HG02981 (cell line): ENCODE measurements around the gene ATP2B2.
"Not testable (repeated sequence)": the region's sequence is repeated elsewhere in the genome, so short reads cannot be mapped to it uniquely, and the experiment has no call there.

Experiments used
- ATAC-seq: cut with Tn5 transposase; IDR thresholded peaks from one replicate; pipeline ENCODE4 v1.9.1; 2021; ENCODE audit warnings: mild to moderate bottlenecking, moderate library complexity; ENCODE audit not compliant: unreplicated experiment

The ATP2B2 gene

DNA sequence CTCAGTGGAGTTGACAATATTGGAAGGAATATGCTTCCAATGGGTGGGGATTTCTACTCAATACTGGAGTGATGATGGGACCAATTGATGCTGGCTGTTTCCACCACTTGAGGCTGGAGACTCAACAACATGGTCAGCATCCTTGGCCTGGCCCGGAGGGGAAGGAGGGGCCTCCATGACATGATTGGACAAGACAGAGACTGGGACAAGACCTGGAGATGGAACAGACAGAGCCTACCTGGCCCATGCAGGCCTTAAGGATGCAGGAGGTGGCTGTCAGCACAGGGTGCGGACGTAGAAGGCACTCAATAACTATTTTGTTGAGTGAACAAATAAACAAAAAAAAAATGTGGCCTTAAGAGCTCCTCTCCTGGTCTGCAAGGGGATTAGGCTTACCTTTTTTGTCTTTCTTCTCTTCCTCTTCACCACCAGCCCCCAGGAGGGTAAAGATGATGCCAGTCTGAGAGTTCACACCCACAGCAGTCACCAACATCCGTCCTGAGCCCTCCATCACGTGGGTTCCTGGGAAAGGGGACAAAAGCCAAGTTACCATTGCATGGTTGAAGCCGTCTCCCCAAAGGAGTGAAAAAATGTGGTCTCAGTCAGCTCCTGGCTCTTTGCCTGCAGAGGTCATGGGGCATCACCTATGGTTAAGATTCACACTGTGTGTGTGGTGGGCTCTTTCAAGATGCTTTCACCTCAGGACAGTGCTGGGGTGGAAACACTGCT, 117.3 kb downstream of the ATP2B2 start:
- no peak for ATAC-seq

DNA sequence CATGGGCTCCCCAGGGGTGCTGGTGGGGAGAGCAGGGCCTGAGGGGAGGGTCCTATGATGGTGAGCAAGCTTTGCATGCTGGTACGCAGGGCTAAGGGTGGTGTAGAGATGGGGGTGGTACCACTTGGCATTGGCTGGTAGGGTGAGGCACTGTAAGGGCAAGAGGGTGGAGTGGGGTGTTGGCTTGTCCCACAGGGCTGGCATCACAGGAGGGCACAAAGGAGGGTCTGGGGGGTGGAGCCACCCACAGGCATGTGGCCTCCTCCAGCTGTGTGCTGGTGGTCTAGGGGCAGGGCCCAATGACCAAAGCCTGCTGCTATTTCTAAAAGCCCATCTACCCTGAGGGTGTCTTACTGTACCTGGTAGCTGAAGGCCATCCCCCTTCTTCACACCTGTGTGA, 119.3 kb downstream of the ATP2B2 start:
- no peak for ATAC-seq

DNA sequence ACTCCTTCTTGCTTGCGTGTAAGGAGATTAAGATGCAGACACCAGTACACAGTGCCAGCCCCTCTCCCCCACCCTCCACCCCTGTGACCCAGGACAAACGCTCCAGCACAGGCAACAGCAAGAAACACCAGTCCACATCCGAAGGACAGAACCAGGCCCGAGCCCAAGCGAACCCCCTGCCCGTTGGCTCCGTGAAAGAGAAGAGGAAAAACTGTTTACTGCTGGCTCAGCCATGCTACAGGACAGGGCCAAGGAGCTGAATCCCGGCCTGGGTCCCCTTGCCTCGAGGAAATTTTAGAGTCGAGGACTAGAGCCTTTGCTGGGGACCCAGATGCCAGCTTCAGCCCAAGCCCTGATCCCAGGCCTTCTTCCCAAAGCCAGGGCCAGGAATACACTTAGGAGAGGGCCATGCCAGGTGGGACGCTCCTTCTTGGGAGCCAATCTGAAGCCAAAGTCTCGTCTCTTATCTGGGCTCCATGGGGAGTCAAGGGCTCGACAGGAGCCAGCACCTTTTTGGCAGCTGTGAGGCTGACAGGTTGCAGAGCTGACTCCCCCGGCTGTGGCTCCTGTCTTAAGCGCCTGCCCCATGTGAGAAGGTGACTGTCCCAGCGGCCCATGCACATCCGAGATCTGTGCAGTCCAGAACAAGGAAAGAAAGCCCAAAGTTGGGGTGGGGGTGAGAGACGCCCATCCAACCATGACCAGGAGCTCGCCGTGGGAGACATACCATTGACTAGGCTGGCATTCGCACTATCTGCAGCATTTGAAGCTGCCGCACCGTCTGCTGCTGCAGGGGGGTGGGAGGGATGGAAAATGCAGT, 120.6 kb downstream of the ATP2B2 start:
- ATAC-seq = no peak

DNA sequence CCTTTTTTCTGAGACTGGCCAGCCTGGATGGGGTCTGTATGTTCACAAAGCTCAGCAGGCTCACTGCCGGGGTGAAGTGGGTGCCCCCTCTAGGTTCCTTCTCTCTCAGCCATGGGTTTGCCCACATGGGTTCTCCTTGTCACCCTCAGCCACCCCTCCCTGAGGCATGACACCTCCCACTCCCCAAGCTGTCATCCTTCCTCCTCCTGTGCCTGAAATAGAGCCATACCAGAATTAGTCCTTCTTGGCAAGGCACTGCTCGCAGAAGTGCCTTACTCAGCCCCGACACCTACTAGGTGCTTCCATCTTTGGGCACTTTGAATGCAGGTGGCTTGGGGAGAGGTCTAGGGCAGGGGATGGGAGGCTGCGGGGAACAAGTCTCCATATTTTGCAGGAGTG, 121.5 kb downstream of the ATP2B2 start:
- ATAC-seq = no peak

DNA sequence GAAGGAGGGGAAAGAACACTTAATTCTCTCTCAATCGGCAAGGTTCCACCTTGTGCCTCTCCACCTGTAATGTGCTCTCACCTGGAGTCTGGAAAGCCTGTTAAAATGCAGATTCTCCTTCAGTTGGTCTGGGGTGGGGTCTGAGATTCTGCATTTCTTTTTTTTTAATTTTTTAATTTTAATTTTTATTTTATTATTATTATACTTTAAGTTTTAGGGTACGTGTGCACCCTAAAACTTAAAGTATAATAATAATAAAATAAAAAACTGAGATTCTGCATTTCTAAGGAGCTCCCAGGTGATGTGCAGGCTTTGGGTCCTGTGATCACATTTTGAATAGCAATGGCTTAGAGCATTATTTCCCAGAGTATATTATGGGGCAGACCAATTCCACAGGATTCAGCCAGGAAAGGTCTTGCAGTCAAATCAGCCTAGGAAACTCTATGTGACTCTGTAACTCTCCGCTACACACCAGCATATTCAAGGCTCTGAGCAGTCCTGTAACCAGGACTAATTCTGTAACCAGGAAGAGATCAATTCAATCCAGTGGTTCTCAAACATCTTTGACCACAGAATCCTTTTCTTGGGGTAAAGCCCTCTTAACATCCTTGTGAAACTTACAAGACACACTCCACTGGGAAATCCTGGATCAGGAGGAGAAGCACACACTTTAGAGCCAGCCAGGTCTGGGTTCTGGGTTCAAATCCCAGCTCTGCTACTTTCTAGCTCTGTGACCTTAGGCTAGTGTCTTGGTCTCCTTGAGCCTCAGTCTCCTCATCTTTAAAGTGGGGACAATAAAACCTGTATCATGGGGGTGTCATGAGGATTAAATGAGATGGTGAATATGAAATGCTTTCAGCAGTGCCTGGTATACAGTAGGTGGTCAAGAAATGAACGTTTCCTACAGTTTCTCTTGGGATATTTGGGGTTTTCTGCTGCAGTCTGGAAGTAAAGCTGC, 122.2 kb downstream of the ATP2B2 start:
- ATAC-seq = no peak

DNA sequence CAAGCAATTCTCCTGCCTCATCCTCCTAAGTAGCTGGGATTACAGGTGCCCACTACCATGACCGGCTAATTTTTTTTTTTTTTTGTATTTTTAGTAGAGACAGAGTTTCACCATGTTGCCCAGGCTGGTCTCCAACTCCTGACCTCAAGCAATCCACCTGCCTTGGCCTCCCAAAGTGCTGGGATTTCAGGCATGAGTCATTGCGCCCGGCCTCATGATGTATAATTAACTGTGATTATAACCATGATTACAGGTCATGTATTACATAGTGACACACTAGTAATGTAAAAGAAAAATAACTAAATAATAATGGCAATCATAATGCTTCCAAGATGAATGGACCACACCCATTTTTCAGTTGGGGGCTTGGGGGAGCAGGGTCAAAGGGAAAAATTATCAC, 122.9 kb downstream of the ATP2B2 start:
- ATAC-seq = not testable (repeated sequence)

DNA sequence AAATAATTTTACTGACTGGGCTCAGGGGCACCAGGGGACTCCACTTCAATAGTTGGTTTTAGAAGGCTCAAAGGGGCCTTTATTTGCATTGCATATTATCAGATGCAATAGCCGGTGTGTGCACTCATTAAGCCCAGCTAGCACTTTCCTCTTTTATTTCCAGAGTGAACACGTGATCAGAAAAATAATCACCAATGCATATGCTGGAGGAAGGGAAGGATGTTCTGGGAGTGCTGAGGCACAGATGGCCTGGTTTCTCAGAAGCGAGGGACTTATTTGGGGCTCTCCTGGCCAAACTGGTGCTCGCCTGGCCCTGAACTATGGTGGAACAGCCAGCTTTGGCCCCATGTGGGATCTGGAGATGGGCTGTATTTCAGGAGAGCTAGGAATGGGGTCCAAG, 124.0 kb downstream of the ATP2B2 start:
- ATAC-seq = no peak

DNA sequence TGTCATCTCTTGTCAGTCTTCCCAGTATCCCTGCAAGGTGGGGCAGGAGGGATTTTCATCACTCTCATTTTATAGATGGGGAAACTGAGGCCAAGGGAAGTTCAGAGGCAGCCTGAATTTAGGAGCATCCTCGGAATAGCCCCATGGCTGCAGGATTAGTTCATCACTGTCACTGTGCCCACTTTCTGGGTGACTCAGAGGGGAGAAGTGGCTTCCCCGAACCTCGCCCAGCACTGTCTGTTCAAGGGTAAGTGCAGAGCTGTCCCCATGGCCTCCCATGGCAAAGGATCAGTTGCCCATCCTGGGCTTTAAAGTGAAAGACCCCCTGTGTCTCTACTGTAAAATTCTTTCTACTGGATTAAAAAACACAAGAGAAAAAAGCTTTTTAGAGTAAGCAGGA, 124.5 kb downstream of the ATP2B2 start:
- no peak for ATAC-seq

DNA sequence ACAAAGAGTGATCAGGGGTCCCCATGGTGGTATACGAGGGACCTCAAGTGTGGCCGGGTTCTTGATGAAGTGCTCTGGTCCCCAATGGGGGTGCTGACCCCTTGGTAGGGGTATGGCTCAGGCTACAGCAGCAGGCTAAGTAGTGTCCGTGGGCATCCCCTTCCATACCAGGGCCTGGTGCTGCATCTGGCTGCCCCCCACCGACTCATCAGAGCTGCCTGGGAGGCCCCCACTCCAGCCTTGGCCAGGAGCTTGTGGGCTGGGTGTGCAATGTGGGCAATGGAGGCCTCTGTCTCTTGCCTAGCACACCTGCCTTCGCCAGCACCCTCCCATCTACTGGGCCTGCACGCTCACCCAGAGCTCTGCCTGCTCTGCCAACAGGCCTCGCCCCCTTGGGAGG, 125.4 kb downstream of the ATP2B2 start:
- ATAC-seq = no peak

DNA sequence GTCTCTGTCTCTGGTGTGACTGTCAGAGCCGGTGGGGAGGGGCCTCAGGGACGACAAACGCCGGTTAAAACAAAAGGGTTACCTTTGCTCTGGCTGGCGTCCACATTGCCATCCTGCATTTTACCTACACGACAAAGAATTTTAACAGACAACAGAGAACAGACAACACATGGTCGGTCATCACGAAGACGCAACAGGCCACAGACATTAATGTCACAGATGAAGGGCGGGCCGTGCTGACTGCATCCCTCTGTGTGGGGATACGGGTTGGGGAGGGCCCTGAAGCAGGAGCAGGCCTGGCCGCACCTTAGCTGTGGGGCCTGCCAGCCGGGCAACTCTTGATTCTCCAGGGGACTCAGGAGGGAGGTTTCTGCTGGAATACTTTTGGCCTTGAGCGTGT, 126.2 kb downstream of the ATP2B2 start:
- ATAC-seq = no peak

DNA sequence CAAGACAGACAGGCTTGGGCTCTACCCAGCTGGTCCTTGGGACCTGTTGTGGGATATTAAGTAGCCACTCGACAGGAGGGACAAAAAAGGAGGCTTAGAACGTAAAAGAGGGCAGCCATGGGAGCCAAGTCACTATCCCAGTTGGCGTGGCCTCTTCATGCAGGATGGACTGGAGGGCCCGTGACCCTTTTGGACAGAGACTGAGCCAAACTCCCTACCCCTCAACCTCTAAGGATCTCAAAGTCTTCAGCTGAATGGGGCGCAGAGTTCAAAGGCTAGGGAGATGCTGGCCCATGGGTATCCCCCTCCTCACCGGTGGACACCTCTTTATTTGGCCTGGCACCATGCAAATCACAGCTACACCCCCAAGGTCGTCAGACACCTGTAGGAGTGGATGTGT, 126.6 kb downstream of the ATP2B2 start:
- no peak for ATAC-seq

DNA sequence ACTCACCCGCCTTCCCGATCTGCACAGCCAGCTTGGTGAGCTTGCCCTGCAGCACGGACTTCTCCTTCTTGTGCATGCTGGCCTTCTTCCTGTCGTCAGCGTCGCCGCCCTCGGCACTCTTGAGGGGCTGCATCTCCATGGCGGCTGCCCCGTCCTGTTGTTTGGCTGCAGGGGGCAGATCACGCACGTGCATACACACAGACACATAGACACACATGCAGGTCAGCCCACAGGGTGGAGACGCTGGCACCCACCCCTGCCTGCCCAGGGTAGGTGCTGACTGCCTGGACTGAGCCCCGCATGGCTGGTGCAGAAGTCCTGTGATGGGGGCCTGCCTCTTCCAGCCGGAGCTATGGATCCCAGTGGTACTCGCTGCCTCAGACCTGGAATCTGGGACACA, 127.1 kb downstream of the ATP2B2 start:
- ATAC-seq = no peak

DNA sequence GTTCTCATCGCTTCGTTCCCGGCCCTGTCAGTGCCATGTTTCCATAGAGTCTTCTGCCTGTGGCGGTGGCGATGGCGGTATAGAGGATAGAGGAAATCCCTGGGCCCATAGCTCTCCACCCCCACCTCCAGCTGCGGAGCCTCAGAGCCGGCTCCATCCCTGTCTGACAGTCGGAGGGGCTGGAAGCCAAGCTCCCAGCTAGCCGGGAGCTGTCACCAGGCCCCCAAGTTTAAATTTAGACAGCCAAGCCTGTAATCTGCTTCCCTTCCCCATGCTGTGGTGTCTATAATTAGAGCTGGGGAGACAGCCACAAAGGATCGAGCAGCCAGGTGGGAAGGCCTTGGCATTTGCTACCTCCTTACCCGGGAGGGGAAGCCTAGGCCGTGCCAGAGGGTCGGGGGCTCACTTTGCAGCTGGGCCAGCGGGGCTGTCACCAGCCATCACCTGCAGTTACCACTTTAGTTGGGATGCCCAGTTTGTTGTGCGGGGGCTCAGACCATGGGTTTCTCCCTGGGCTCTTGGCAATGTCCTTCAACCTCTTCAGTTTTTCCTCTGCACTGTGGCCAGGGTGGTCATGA, 128.1 kb downstream of the ATP2B2 start:
- no peak for ATAC-seq

DNA sequence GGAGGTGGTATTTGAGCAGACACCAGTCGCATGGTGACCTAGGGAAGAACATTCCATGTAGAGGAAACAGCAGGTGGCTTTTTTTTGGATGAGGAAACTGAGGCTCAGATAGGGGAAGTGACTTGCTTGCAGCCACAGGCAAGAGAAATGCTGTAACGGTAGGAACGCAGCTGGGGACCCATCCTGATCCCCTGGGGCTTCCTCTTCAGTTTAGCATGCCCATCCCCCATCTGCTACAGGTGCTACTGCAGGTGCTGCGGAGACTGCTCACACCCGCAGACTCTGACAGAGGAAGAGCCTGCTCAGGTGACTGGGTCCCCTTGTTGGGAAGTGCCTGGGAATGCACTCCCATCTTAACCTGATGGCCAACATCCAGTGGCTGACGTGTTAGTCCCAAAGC, 129.0 kb downstream of the ATP2B2 start:
- no peak for ATAC-seq

DNA sequence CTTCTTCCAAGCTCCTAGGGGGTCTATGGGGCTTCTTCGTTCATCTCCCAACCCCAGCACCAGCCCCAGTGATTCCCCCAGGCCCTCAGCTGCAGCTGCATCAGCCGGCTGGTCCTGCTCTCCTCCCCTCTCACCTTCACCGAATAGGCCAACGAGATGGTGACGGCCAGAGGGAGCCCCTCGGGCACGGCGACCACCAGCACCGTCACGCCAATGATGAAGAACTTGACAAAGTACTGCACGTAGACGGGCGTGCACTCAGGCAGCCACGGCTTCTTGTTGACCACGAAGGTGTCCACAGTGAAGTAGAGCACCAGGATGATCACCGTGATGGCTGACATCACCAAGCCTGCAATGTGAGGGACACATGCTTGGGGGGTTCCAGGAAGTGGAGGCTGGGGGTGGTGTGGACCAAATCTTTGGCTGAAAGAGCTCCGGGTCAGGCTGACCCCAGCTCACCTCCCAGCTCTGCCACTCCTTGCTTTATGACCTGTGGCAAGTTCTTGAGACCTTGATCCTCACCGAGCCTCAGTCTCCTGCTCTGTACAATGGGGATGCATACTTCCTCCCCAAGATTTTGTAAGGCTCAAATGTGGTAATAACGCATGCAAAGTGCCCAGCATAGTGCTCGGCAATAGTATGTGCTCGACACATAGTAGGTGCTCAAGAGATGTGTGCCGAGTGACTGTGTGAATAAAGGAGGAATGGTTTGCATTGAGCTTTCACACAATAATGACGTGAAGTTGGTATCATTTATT, 129.9 kb downstream of the ATP2B2 start:
- ATAC-seq = no peak

DNA sequence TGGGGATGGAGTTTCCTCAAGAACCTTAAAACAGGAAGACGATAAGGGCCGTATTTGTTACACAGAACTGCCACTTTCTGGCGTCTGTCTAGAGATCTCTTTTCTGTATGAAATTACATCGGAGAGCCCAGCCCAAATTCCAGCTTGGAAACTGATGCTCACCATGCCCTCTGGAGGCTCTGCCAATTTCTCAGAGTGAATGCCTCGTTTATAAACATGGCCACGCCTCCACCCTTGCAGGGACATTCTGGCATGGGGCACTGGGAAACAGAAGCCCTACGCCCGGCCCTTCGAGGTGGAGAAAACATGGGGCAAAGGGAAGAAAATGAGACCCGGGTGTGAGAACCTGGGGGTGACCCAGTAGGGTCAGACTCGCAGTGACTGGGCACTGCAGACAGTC, 131.1 kb downstream of the ATP2B2 start:
- no peak for ATAC-seq

DNA sequence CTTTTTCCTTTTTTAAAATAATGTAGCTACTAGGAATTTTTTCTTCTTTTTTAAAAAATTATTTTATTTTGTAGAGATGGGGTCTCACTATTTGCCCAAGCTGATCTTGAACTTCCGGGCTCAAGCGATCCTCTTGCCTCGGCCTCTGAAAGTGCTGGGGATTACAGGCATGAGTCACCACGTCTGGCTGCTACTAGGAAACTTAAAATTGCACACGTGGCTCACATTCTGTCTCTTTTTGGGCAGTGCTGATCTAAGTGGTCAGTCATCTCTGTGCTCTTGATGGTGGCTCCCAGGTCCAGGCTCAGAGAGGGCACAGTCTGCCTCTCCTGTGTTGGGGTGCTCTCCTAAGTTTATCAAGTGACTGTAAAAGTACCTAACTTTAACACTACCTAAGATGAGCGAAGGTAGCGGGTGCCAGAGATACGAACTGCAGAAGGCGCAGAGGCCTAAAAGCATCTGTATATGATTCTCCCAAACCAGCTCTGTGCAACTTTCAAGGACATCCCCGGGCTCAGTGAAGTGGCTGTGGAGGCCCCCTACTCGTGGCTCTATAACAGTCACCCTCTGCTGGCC, 131.6 kb downstream of the ATP2B2 start:
- ATAC-seq = no peak

DNA sequence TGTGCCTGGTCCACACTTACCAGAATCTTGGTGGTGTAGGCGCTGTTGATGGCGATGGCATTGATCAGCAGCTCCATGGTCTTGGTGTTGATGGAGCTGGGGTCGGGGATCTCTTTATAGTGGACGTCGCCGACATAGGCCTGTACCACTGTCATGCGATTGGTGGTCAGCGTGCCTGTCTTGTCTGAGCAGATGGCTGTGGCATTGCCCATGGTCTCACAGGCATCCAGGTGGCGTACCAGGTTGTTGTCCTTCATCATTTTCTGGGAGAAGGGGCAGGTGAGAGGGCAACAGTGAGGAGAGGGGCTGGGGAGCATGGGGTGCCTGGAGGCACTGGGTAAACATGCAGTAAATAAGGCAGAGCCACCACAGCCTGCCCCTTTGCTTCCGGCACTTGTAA, 133.6 kb downstream of the ATP2B2 start:
- no peak for ATAC-seq

DNA sequence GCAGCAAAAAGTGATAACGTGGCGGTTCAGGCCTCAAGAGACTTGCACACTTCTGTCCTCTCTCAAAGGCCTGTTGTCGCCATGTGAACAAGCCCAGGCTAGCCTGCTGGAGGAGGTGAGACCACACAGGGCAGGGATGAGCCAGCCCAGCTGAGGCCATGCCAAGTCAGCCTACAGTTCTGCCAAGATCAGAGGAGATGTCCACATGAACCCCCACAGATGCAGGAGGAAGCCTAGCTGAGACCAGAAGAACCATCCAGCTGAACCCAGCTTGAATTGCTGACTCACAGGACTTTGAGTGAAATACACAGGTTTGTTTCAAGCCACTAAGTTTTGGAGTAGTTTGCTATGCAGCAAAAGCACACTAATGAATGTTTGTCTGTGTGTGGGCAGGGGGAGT, 134.2 kb downstream of the ATP2B2 start:
- ATAC-seq = no peak

DNA sequence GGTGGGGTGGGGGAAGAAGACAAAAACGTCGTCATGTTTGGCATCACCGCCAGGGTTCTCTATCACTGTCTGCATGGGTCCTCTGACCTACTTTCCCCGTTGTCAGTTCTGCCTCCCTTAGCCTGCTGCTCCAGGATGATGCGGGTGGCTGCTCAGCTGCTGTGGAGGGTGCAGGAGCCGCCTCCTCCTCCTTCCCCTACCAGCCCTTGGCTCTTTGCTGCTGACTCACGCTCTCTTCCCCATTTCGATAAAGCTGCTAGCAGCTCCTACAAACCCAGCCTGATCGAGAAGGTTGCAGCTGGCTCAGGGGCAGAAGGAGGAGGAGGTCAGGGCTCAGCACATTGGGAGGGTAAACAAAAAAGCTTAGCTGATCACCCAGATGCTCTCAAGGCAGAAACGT, 135.0 kb downstream of the ATP2B2 start:
- no peak for ATAC-seq
